ENCODE results near the gene RHCE.
"Not testable (repeated sequence)": the region's sequence is repeated elsewhere in the genome, so short reads cannot be mapped to it uniquely, and the experiment has no call there.

The RHCE gene

GRCh38 chr1:25420715-25421114, at the start of gene RHCE:
Gene RHCE, minus strand, starts transcription at chr1:25420825. Its CDS starts 39 bp downstream, at chr1:25420786.
- DNase-seq = not testable (repeated sequence)

GRCh38 chr1:25469177-25469576, 48.6 kb upstream of the RHCE start:
- no peak for DNase-seq

DNA sequence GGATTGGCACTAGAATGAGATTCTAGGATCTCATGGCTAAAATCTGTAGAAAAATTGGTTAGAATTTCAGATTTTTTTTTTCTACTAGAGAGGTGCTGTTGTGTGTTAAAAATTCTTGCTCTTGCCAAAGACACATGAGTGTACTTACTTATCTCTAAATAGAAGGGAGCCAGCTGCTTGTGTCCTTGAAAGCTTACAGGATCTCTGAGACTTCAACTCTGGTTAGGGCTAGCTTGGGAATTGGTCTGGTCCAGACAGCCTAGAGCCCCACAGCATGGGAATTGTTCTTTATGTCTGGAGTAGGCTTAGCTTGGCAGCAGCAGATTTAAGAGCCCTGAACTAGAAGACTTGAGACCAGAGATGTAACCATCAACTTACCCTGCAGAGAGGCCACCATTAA, 47.4 kb upstream of the RHCE start:
- DNase-seq = no peak

- no peak for DNase-seq
Measured at GRCh38 chr1:25467616-25468015, 47.0 kb upstream of the RHCE start.

GRCh38 chr1:25467193-25467592, 46.6 kb upstream of the RHCE start:
- DNase-seq = no peak

GRCh38 chr1:25462732-25463131, 42.1 kb upstream of the RHCE start:
- DNase-seq = no peak

- DNase-seq = no peak
Measured at GRCh38 chr1:25461849-25462248, 41.2 kb upstream of the RHCE start.

DNA sequence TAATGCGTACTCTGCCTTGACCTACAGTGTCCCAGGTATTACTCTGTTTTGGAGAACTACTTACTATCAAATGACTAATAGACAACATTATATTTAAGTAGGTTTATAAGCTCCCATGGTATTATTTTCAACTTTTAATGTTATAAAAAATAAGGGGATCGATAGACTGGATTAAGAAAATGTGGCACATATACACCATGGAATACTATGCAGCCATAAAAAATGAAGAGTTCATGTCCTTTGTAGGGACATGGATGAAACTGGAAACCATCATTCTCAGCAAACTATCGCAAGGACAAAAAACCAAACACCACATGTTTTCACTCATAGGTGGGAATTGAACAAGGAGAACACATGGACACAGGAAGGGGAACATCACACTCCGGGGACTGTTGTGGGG, 40.2 kb upstream of the RHCE start:
- not testable (repeated sequence) for DNase-seq

DNA sequence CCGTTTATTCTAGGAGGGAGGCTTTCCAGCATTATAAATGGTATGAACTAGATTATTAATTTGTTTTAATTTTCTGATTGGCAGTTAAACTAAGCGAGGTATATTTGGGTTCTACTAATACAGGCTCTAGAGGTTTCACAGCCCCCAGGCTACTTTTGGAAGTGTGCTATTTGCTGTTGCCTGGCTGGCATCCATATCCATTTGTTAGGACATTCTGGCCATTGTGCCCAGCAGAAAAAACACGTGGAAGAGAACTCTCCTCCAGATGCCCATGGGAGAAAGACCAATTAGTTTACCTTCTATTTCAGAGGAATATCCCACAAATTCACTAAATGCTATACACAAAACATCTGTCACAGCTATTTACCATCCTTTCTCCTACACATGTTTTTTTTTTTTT, 39.4 kb upstream of the RHCE start:
- no peak for DNase-seq

- DNase-seq = no peak
Measured at GRCh38 chr1:25458541-25459298, 38.1 kb upstream of the RHCE start.

DNA sequence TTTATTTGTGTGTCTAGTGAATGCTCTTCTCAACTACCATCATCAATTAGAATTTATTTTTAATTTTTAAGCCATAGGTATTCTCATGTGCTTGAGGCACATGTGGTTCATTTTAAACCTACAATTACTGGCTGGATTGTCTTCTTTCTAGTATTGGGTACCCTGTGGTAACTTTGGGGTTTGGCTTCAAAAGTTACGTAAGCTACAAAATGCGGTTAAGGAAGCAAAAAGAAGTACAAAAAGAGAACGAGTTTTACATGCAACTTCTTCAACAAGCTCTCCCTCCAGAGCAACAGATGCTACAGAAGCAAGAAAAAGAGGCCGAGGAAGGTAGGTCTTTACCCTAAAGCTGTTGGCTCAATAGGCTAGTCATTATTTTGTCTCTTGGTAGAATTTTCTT, 35.9 kb upstream of the RHCE start:
- DNase-seq = no peak

DNA sequence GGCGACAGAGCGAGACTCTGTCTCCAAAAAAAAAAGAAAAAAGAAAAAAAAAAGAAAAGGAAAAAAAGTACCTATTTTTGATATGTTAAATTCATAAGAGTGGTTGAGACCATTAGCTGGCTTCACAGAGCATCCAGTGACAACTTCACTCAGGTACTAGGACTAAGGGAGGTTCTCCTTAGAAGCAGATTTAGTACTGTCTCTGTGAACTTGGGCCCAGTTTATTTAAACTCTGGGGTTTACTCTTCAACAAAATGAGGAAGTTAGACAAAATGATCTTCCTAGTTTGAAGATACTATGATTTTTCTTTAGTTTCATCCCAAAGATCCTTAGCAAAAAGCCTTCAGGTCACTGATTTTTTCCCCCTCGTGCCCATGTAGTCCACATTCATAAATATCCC, 31.3 kb upstream of the RHCE start:
- no peak for DNase-seq

DNA sequence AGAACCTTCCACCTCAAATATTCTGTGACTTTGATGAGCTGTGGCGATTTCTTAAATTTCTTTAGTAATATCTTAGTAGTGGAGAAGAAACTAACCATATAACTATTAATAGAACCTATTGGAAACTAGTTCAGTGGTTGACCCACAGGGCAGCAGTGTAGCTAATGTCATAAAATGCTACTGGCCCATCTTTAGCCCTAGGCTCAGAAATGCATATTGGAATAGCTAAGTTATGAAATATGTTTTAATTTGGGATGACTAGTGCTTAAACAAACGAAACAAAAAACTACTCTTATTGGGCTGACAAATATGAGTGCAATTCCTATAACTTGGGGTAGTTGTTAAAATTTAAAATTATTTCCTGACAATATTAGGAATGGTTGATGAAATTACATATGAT, 30.3 kb upstream of the RHCE start:
- DNase-seq = no peak

DNA sequence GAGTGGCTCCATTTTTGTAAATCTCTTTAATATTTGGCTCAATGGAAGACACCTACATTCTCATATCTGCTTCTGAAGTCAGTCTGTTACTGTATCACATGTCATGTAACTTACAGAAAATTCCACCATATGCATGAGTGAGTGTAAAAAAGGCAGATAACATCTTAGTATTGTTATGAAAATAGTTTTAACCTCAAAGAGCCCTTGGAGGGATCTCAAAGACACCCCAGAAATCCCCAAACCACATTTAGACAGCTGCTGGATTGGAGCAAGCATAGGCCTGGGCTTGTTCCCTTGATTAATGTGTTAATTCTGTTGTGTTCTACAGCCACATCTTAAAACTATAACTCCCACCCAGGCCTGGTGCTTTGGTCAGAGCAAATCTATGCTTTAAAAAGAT, 26.9 kb upstream of the RHCE start:
- DNase-seq = no peak

DNA sequence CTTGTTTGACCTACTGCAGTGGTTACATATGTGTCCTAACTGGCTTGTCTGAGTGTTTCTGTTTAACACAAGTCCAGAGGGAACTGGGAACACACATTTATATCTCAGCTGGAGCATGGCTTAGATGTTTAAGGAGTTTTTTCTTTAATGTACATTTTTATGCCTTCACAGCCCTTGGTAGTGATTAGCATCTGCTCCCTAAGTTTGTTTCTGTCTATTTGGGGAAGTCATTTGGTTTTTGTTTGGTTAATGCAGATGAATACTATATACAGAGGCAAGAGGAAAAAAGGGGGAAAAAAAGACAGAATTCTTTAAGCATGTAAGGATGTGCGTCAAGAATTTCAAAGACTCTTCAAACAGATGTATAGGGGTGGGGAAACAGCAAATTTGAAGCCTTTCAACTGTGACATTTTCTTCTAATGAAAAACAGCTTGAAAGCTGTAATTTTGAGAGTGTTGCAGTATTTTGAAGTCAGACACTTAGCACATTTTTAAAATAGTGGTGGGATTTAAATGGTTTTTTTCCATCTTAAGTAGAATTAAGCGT, 25.4 kb upstream of the RHCE start:
- no peak for DNase-seq

DNA sequence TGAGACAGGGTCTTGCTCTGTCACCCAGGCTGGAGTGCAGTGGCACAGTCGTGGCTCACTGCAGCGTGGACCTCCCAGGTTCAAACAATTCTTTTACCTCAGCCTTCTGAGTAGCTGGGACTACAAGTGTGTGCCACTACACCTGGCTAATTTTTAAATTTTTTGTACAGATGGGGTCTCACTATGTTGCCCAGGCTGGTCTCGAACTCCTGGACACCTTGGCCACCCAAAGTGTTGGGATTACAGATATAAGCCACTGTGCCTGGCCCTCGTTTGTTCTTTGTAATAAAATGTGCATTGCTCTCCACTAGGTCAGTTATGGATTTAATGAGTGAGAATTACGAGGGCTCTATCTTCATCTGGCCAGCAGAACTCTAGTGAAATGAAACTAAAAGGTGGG, 24.0 kb upstream of the RHCE start:
- not testable (repeated sequence) for DNase-seq

DNA sequence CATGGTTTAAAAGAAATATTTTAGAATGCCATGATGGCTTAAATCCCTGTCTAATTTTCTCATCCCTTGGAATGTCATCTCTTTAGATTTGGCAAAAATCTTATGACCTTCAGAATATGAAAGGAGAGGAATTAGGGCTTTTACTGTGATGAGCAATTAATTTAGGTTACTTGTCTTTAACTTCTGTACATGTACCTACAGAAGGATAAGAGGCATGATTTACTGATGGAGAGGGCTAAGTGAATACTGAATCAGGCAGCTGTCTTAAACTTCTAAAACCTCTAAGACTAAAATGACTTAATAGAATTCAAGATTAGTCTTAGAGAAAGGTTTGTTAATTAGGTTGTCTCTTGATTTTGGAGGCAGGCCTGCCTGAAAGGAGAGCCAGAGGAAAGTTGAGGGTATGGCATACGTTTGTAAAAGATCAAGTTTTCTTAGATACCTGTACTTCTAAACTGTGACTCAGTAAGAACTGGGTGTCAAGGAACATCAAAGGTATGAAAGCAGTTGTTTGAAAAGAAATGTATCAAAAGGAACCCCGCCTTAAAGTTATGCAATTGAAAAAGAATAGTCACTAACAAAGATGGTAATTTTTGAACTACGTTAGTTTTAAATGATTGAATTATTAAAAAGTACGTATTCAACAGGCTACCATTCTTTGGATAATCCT, 22.5 kb upstream of the RHCE start:
- DNase-seq = no peak

- DNase-seq = no peak
Measured at GRCh38 chr1:25442178-25442577, 21.6 kb upstream of the RHCE start.

GRCh38 chr1:25439287-25439686, 18.7 kb upstream of the RHCE start:
- DNase-seq = peak in 6 of 56 donors; percentile 2 to 8 (median 4)

DNA sequence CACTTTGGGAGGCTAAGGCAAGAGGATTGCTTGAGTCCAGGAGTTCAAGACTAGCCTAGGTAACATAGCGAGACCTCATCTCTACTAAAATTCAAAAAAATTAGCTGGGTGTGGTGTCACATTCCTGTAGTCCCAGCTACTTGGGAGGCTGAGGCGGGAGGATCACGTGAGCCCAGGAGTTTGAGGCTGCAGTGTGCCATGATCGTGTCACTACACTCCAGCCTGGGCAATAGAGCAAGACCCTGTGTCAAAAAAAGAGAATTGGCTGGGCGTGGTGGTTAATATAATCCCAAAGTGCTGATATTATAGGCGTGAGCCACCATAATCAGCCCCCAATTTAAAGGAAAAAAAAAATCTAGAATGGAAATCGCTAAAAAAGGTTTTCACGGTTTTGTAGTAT, 17.0 kb upstream of the RHCE start:
- no peak for DNase-seq

DNA sequence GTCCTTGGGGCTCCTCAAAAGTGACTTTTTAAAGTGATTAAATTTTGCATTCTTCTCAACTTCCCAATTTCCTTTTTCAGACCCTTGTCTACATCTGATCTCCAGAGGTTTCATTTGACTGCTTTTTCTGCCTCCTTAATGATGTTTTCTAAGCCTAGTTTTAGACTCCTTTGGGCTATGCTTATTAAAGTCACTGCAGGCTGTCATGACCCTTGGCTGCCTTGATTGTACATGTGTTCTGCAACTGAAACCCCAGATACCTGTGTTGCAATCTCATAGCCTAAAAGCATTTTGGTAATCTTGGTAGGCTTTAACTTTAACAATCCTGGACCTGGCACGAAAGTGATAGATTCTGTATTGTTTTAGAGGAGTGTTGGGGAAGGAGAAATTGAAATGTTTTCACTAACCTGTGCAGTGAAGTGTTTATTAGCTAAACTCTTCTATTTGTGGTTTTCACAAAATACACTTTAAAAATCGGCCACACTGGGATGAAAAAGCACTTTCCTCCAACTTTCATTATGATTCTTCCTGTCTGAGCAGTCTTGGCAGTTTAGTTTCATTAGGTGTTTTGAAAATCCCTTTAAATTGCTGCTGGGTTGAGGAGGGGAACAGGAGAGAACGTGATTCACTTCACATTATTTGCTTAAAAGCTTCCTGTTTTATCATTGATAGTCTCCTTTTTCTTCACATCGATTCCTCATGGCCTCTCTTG, 14.9 kb upstream of the RHCE start:
- DNase-seq = no peak
